GM19043 (cell line): ENCODE results near the gene CLEC11A.

Experiments
- ATAC-seq: cut with Tn5 transposase; IDR thresholded peaks from one replicate; pipeline ENCODE4 v1.9.1; 2021; ENCODE audit warnings: low read depth; ENCODE audit not compliant: unreplicated experiment

CLEC11A gene, protein sequence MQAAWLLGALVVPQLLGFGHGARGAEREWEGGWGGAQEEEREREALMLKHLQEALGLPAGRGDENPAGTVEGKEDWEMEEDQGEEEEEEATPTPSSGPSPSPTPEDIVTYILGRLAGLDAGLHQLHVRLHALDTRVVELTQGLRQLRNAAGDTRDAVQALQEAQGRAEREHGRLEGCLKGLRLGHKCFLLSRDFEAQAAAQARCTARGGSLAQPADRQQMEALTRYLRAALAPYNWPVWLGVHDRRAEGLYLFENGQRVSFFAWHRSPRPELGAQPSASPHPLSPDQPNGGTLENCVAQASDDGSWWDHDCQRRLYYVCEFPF

DNA sequence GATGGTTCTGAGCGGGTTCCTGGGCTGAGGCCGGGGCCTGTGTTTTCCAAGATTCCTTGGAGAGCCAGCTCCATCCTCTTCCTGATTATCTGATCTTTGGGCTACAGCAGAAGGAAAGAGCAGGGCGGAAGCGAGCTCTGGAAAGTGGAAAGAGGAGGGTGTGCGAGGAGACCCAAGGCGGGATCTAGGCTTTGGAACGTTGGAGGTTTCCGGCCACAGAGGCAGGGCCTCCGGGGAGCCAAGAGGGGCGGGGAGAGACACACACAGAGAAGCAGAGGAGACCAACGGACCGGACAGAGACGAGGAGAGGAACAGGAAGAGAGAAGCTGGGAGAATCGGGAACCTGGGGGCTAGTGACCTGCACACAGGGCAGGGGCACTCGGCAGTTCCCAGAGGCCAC is at the start of gene CLEC11A:
Gene CLEC11A, plus strand, starts transcription at position 296 of the 400 bp plus-strand sequence. CDS start 162 bp downstream, outside the sequence.
- no peak for ATAC-seq

DNA sequence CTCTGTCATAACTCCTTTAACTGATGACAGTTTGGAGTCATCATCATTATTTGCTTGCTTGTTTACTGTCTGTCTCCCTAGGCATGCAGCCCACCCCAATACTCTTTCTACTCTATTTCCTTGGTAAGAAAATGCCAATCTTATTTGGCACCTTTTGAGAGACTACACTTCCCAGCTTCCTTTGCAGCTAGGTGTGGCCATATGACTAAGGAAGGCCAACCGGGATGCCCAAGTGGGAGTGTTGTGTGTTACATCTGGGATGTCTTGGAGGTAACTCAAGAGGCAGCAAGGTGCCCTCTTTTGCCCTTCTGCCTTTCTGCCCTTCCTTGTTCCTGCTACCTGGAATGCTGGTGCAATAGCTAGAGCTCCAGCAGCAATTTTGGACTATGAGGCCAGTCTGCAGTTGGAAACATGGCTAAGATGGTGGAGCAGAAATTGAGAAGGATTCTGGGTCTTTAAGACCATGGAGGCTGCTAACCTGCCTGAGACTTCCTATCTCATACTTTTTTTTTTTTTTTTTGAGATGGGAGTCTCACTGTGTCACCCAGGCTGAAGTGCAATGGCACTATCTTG is 46.5 kb upstream of the CLEC11A start:
- no peak for ATAC-seq

DNA sequence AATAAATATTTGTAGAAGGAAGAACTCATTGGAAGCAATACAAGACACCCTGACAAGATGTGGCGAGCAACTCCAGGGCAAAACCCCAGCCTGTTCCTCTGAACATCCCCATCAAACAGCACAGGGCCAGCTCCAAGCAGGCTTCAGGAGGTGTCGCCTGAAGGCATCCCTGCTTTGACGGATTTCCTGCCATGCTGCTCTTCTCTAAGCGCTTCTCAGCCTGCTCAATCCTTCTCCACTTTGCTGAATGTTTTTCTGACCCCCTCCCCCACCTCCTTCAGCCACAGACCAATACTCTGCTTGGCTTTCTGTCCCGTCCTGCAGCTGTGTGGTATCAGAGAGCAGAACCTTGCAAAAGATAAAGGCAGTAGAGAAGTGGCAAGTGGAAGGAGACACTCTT is 45.5 kb upstream of the CLEC11A start:
- ATAC-seq, result no peak

DNA sequence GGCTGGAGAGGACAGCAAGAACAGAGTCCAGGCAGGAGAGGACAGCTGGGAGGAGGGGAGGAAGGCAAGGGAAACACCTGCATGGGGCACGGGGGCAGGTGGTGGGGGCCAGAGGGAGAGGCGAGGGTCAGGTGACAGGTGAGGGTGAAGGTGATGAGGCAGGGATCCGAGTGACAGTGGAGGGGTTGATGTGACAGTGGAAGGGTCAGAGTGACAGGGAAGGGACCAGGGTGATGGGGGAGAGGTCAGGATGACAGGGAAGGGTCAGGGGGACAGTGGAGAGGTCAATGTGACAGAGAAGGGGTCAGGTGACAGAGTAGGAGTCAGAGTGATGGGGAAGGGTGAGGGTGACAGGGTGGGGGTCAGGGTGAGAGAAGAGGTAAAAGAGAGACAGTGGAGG is 44.8 kb upstream of the CLEC11A start:
- ATAC-seq, result no peak

DNA sequence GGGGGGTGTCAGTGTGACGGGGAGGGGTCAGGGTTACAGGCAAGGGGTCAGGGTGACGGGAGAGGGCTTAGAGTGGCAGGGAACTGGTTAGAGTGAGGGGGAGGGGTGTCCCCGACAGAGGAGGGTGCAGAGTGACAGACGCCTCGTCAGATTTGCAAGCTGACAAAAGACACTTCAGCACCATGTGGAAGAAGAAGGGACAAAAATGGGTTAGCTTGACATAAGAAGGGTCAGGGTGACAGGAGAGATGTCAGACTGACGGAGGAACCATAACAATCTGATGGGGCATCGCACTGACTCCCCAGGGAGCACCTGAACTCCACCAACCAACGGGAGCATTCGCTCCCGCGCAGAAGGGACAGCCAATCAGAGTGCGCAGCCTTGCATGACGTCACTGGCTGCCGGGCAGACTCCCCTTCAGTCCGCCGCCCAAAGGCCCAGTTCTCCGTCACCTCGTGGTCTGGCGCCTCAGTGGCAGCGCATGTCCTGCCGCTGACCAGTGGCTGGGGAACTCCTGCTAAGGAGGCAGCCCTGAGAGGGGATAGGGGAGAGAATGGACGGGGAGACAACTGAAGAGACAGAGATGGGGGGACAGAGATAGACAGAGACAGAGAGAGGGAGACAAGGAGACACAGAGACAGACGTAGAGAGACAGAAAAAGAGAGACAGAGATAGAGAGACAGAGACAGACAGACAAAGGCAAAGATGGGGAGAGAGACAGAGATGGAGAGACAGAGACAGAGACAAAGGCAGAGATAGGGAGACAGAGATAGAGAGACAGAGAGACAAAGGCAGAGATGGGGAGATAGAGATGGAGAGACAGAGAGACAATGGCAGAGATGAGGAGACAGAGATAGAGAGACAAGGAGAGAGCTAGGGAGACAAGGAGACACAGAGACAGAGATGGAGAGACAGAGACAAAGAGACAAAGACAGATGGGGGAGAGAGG is 43.7 kb upstream of the CLEC11A start:
- ATAC-seq, result no peak

DNA sequence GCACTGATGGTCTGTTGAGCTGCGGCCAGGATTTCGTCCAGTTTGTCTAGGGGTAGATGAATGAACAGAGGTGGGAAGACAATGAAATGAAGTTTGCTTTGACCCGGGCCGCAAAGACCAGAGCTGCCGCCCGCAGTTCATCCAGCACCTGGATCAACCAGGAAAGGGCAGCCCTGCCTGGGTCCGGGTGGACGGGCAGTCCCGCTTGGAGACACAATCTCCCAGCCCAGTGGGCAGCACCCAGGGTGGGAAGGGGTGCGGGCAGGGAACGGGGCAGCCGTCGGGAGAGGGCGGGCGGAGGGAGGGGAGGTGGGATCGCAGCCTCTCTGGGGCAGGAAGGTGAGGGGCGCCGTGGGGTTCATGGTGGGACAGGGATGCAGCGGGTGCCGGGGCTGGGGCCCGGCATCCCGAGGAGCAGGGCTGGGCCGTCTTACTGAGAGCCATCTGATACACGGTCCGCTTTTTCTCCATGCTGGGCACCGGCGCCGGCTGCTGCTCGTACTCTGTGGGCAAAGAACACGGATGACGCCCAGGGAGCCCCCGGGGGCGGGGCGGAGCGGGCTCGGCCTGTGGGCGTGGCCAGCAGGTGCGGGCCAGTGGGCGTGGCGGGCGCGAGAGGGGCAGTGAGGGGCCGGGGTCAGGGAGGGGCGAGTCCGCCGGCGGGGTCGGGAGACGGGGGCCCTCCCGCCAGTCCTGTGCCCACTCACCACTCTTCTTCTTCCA is 36.7 kb upstream of the CLEC11A start:
- no peak for ATAC-seq

DNA sequence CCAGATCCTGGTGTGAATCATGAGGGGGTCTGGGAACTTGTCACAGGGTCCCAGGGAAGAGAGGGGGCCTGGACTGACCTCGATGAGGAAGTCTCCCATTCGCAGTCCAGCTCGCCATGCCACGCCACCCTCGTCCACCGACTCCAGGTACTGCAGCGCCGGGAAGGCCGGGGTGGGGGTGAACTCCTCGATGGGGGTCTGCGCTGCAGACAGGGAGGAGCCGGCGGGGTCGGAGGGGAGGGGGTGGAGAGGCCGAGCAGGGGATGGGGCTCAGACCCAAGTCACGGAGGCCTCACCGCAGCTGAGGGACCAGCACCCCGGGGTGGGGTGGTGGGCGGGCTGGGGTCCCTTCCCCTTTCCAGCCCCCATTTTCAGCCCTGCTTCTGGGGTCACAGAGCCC is 34.4 kb upstream of the CLEC11A start:
- no peak for ATAC-seq

DNA sequence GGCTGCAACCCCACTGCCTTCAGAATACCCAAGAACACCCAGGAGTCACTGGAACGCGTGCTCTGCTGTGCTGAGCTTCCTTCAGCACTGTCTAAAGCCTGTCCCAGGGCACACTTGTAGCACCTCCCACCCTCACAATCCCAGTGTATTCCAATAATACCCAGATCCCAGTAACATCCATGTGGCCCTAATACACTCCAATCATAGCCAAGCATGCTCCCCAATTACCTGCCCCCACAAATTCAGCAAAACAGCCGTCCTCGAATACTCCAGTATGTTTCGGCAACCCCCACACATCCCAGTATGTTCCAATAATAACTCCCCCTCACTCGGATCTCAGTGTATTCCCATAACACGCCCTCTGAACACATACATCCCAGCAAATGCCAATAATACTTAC is 32.7 kb upstream of the CLEC11A start:
- ATAC-seq, result no peak

DNA sequence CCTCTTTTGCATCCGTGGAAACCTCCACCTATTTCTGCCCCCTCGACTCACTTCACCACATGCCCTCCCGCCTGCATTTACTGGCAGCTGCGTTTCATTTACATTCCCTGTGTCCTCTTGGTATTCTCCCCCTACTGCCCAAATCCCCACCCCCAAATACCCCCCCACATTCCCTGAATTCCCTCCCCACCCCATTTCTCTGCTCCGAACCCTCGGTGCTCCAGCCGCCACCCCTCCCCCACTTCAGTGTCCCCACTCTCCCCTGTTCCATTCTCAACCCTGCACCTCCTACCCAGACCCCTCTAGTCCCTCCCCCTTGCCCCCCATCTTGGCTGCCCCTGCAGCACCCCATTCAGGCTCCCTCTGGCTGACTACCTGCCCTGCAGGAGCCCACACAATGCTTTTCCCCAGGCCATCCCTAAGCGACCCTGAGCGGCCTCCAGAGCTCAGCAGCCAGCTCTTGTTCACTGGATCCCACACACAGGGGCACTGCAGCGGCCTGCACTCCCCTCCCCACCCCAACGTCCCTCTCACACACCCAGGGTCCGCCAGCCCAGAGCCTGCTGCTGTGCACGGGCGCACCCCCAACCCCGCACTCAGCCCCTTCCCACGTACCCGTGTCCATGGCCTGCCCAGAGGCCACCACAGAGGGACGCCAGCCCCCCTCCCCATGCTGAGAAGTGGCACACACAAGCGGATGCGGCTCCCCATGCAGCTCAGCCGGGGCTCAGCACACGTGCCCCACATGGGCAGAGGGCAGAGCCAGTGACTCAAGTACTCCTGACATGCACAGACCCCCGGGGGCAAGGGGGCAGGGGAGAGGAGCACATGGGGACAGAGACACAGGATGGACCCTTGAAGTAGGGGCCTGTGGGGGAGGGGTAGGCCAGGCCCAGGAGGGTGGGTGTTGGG is 29.8 kb upstream of the CLEC11A start:
- ATAC-seq, result no peak

DNA sequence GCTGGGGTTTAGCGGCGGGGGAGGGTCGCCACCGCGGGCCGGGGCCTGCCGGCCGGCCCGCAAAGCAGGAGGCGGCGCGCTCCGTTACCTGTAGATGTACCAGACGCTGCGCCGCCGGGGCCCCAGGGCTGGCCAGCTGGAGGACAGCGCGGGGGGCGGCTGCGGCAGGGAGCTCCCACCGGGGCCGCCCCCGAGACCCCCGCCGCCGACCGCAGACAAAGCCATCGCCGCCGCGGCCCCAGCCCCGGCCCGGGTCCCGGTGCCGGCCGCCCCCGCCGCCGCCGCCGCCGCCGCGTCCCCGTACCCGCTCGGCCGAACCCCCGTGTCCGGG is 28.4 kb upstream of the CLEC11A start:
- ATAC-seq, result no peak

DNA sequence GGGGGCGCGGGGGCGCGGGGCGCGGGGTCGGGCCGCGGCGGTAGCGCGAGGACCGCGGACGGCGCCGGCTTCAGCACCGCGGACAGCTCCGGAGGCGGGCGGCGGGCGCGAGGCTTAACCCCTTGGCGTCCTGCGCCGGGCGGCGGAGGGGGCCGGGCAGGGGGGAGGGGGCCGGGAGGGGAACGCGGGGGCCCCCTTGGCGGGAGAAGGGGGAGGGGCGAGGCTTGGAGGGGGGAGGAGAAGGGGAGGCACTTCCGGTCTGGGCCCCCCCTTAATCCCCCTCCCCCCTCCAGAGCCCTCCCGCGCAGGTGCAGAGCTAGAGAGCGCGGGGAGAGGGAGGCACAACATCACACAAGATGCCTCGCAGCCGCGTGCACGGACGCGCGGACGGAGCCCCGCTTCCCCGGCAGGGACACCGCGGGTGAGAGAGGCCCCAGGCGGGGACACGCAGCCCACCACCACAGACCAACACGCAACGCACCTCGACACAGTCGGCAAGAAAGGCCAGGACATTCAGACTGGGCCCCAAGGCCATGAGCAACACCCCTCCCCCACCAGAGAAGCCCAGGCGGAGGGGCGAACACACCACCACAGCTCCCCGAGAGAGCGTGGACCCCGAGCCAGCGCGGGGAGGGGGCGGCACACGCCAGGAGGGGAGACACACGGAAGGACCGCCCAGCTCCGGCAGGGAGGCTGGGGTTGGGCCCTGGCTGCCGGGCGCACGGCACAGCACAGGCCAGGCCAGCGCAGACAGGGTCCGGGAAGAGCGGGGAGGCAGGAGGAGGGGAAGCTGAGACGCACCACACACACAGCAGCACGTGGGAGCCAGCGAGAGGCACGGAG is 27.7 kb upstream of the CLEC11A start:
- no peak for ATAC-seq

DNA sequence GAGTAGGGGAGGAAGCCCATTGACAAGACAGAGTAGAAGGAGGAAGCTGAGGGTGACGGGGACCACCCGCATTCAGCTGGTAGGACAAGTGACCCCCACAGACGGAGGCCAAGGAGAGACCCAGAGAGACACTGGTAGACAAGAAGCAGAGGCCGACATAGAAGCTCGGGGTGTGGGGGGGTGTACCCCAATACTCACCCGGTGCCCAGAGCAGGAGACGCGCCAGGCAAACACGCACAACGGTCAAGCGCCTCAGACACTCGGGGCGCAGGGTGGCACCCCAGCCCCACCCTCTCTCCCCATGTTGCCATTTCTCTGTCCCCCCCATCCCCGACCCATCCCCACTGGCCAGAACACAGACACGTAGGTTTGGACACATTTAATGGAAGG is 27.1 kb upstream of the CLEC11A start:
- ATAC-seq, result no peak

DNA sequence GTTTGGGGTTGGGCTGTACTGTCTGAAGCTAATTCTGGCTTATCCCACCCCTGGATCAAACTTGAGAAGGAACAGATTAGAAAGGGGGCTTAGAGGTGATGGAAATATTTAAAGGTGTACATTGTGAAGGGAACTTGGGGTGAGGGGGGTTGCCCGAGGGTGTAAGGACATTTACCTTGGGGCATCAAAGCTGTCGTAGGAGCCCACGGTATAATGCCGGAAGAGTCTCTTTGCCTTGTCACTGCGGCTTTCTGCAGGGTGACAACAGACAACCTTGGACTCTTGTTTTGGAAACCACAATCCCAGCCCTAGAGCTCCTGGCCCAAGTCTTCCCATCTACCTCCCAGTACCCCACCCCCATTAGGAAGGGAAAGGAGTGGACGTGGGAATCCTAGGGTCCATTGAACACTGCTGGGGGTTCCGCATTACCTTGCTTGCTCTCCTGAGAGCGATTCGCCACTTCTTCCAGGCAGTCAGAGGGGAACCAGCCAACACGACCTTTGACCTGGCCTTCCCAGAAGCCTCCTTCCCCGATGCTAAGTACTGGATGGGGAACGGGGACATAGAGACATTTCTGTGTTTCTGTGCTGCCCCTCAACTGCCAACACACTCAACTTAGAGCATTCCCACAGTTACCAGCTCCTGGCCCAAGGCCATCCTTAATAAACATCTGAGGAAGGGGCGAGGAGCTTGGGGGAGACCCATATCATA is 25.6 kb upstream of the CLEC11A start:
- no peak for ATAC-seq

DNA sequence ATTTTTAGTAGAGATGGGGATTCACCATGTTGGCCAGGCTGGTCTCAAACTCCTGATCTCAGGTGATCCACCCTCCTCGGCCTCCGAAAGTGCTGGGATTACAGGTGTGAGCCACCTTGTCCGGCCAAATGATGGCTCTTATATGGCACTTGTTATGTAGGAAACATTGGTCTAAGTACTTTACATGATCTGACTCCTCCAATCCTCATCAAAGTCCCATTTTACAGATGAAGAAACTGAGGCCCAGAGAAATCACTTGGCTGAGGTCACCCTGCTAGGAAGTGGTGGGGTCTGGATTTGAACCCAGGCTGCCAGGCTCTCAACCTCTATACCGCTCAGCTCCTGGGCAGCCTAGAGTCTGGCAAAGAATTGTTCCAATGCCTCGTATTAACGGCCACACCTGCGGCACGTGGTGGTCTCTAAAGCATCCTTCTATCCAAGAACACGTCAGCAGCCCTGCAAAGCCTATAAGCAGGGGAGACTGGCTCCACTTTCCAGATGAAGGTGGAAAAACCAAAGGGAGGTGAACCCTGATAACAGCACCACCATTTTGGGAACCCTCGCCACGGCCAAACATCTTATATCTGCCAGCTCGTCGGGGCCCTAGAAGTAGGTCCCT is 21.7 kb upstream of the CLEC11A start:
- ATAC-seq, result no peak

DNA sequence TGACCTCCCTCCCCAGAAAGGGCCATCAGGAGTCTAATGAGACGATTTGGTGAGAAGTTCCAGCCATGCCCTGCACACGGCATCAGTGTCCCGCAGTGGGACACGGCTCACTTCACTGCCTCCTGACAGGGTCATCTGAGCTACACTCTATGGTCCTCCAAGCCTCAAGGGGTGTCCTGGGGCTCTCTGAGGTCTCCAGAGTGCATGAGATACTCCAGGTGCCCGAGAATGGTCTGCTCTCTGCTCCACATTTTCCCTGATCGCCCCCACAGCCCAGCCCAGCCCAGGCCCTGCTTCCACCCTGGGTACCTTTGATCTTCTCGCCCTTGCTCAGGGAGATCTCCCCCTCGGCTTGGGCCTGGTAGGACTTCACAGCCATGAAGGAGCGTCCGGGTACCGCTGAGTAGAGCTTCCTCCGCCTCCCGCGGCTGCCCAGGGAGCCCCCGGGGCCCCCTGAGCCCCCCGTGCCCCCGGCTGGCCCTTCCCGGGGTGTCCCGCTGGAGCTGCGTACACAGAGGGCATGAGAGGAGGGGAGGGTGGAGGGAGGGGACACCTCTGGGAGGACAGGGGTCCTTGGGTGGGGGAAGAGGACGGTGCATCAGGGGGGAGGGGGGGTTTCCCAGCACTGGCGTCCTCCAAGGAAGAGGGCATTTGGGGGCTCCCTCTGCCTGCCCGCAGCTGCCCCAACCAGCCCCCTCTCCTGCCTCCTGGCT is 20.9 kb upstream of the CLEC11A start:
- ATAC-seq, result no peak

DNA sequence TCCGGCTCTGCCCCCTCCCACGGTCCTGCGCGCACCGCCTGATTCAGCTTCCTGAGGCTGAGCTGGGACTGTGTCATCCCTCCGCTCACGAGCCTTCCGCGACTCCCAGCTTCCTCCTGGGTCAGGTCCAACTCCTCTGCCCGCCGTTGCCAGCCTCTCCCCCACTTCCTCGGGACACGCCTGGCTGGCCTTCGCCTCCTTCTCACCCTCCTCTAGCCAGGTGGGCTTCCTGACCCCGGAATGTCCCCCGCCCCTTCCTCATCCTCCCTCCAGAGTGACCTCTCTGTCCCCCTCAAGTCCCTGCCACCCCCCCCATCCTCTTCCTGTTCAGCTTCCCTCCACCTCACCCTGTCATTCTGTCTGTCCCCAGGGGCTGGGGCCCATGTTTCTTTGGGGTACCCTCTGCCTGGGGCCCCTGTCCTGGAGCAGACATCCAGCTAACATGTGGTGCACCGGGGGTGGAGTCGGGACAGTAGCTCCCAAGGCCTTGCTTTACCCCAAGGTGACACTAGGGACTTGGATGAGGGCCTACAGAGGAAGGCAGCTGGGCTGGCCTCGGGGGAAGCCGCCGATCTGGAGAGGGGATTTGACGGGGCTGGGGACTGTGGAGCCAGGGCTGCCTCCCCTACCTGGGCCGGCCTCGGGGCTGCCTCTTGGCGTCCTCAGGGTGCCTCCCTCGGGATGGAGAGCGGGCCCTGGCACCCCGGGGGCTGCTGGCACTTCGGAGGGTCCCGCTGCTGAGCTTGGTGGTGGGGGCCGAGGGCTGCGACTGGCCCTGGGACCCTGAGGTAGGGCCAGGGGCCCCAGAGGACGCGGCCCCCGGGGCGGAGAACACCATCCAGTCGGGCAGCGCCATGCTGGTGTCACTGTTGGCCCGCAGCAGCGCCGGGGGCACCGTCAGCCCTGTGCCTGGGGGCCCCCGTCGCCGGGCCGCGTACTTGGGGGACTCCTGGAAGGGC is 20.0 kb upstream of the CLEC11A start:
- no peak for ATAC-seq
